ENCODE results near the gene MXRA7.

- TF ChIP-seq POLR2A (IDR thresholded peaks at IDR 0.05) (no peak), CTCF (IDR thresholded peaks at IDR 0.05) (no peak)
These were observed 36.2 kb downstream of the MXRA7 start for GRCh38 chr17:76674600-76674999.
